Right ventricle myocardium superior (tissue), 1 donor: ENCODE measurements around the gene YKT6. TPM values are rescaled to one million over a fixed set of nuclear protein-coding genes. Genes with fewer than 3 reads are reported as not detected.

Experiments
- ATAC-seq: fragments of 200-7000 bp; cut with Tn5 transposase; one replicate; pipeline ENCODE4 v1.9.1; 2020; ENCODE audit warnings: mild to moderate bottlenecking; ENCODE audit not compliant: poor library complexity
- DNase-seq: peaks from one replicate; pipeline ENCODE4 v3.0.0-alpha.2; 2020
- intact Hi-C: fragments of 100-400 bp; cut with DNase I; formaldehyde crosslinking; loops from one replicate; pipeline ENCODE4 v1.11.2; 2022
- total RNA-seq: library from RNA; stranded (reverse); fragmentation: NEBNext Ultra II Directional; extraction: Animal tissue kit (Norgen Biotek cat#: 25700); gene quantifications from one replicate; pipeline ENCODE4 v1.2.1, GENCODE V29; 2021
- donor health status: DM: no; HTN: yes; CAD: no; lungs with severe emphysema.

Gene YKT6
- total RNA-seq, 1 donor from 2014 or later: 48.9 TPM

GRCh38 chr7:44224974-44225565, 24.3 kb downstream of the YKT6 start:
- DNase-seq (no peak), ATAC-seq (no peak)
- intact Hi-C loops: no loop called here

- no peak for ATAC-seq
- intact Hi-C loops: no loop called here
- peak; percentile 30 for DNase-seq
Observed at GRCh38 chr7:44225566-44226395, 25.0 kb downstream of the YKT6 start.

GRCh38 chr7:44226396-44226753, 25.6 kb downstream of the YKT6 start:
- intact Hi-C loops: no loop called here
- ATAC-seq (no peak), DNase-seq (peak; percentile 34)

GRCh38 chr7:44227911-44228310, 27.1 kb downstream of the YKT6 start:
- intact Hi-C loops: no loop called here
- ATAC-seq (no peak), DNase-seq (no peak)

GRCh38 chr7:44228571-44229350, 28.0 kb downstream of the YKT6 start:
- intact Hi-C loops: no loop called here
- DNase-seq (no peak), ATAC-seq (no peak)

GRCh38 chr7:44229546-44230105, 28.8 kb downstream of the YKT6 start:
- intact Hi-C loops: no loop called here
- no peak for ATAC-seq
- DNase-seq: no peak

- ATAC-seq (no peak), DNase-seq (no peak)
- intact Hi-C loops: no loop called here
Observed at GRCh38 chr7:44230286-44230685, 29.5 kb downstream of the YKT6 start.

GRCh38 chr7:44231088-44231487, 30.3 kb downstream of the YKT6 start:
- ATAC-seq: no peak
- intact Hi-C loops: no loop called here

GRCh38 chr7:44232396-44232795, 31.6 kb downstream of the YKT6 start:
- DNase-seq: no peak
- intact Hi-C loops: no loop called here
- ATAC-seq: no peak

More at GRCh38 chr7:44231088-44231487, 30.3 kb downstream of the YKT6 start:
- no peak for DNase-seq

GRCh38 chr7:44232901-44233715, 32.3 kb downstream of the YKT6 start:
- no peak for DNase-seq
- no peak for ATAC-seq
- intact Hi-C loops: no loop called here

- ATAC-seq: no peak
- no peak for DNase-seq
- intact Hi-C loops: no loop called here
Observed at GRCh38 chr7:44235066-44235465, 34.3 kb downstream of the YKT6 start.

GRCh38 chr7:44235582-44236332, 35.0 kb downstream of the YKT6 start:
- DNase-seq: no peak
- intact Hi-C loops: no loop called here
- no peak for ATAC-seq

GRCh38 chr7:44236333-44236728, 35.6 kb downstream of the YKT6 start:
- ATAC-seq (no peak), DNase-seq (no peak)
- intact Hi-C loops: no loop called here

- intact Hi-C loops: no loop called here
- DNase-seq: no peak
- ATAC-seq: no peak
Observed at GRCh38 chr7:44237696-44238095, 36.9 kb downstream of the YKT6 start.

- intact Hi-C loops: no loop called here
Observed at GRCh38 chr7:44238116-44238695, 37.4 kb downstream of the YKT6 start.

GRCh38 chr7:44239361-44239760, 38.6 kb downstream of the YKT6 start:
- DNase-seq (no peak), ATAC-seq (no peak)
- intact Hi-C loops: no loop called here

More at GRCh38 chr7:44238116-44238695, 37.4 kb downstream of the YKT6 start:
- DNase-seq: no peak
- no peak for ATAC-seq

- intact Hi-C loops: loop anchor here (5.0 kb wide), 1 partner anchor 67 kb away; no protein-coding TSS in a partner anchor
- ATAC-seq (no peak), DNase-seq (no peak)
Observed at GRCh38 chr7:44240376-44240775, 39.6 kb downstream of the YKT6 start.
